ENCODE data around the gene DEPDC1B.
A peak's percentile ranks its signal among the peaks of the same experiment; 100 is the strongest.
"Not testable (repeated sequence)": the region's sequence is repeated elsewhere in the genome, so short reads cannot be mapped to it uniquely, and the experiment has no call there.

Gene DEPDC1B

GRCh38 chr5:60699609-60700415 lies at the start of gene DEPDC1B:
TSS of gene DEPDC1B (minus strand) at chr5:60700166. CDS start at chr5:60700093, 73 bp downstream.
- DNase-seq (ENCODE audit: low read depth), result peak; percentile 69

- DNase-seq (ENCODE audit: low read depth), result no peak
Observed at GRCh38 chr5:60744682-60745081, 44.7 kb upstream of the DEPDC1B start.

- no peak for DNase-seq (ENCODE audit: low read depth)
Observed at GRCh38 chr5:60743511-60744314, 43.7 kb upstream of the DEPDC1B start.

- no peak for DNase-seq (ENCODE audit: low read depth)
Observed at GRCh38 chr5:60740322-60740721, 40.4 kb upstream of the DEPDC1B start.

GRCh38 chr5:60738933-60739332 lies 39.0 kb upstream of the DEPDC1B start:
- no peak for DNase-seq (ENCODE audit: low read depth)

- no peak for DNase-seq (ENCODE audit: low read depth)
Observed at GRCh38 chr5:60738461-60738860, 38.5 kb upstream of the DEPDC1B start.

GRCh38 chr5:60730858-60731257 lies 30.9 kb upstream of the DEPDC1B start:
- not testable (repeated sequence) for DNase-seq (ENCODE audit: low read depth)

- DNase-seq (ENCODE audit: low read depth), result no peak
Observed at GRCh38 chr5:60727033-60727679, 27.2 kb upstream of the DEPDC1B start.

GRCh38 chr5:60724126-60724525 lies 24.2 kb upstream of the DEPDC1B start:
- DNase-seq (ENCODE audit: low read depth), result no peak

GRCh38 chr5:60722416-60722815 lies 22.4 kb upstream of the DEPDC1B start:
- no peak for DNase-seq (ENCODE audit: low read depth)

- DNase-seq (ENCODE audit: low read depth), result no peak
Observed at GRCh38 chr5:60719329-60719728, 19.4 kb upstream of the DEPDC1B start.

GRCh38 chr5:60718166-60718892 lies 18.4 kb upstream of the DEPDC1B start:
- no peak for DNase-seq (ENCODE audit: low read depth)

- DNase-seq (ENCODE audit: low read depth), result not testable (repeated sequence)
Observed at GRCh38 chr5:60715201-60715928, 15.4 kb upstream of the DEPDC1B start.

- DNase-seq (ENCODE audit: low read depth), result no peak
Observed at GRCh38 chr5:60712950-60713349, 13.0 kb upstream of the DEPDC1B start.

GRCh38 chr5:60711892-60712291 lies 11.9 kb upstream of the DEPDC1B start:
- not testable (repeated sequence) for DNase-seq (ENCODE audit: low read depth)

- no peak for DNase-seq (ENCODE audit: low read depth)
Observed at GRCh38 chr5:60710362-60710761, 10.4 kb upstream of the DEPDC1B start.

- no peak for DNase-seq (ENCODE audit: low read depth)
Observed at GRCh38 chr5:60705144-60705543, 5.2 kb upstream of the DEPDC1B start.

GRCh38 chr5:60703944-60704343 lies 4.0 kb upstream of the DEPDC1B start:
- no peak for DNase-seq (ENCODE audit: low read depth)

GRCh38 chr5:60701321-60701968 lies 1.5 kb upstream of the DEPDC1B start:
- DNase-seq (ENCODE audit: low read depth), result no peak

- DNase-seq (ENCODE audit: low read depth), result no peak
Observed at GRCh38 chr5:60700416-60700757, 421 bp upstream of the DEPDC1B start.

- no peak for DNase-seq (ENCODE audit: low read depth)
Observed at GRCh38 chr5:60699288-60699608, 718 bp downstream of the DEPDC1B start.
